ENCODE measurements around the gene DARS1. TPM values are rescaled to one million over a fixed set of nuclear protein-coding genes. Genes with fewer than 3 reads are reported as not detected.
"Not testable (repeated sequence)": the region's sequence is repeated elsewhere in the genome, so short reads cannot be mapped to it uniquely, and the experiment has no call there.

The DARS1 gene
- total and polyA plus RNA-seq, 3 donors from 2014 or later, result 32.3 to 45.7 (median 39.5) TPM

GRCh38 chr2:135894930-135895329 is 90.5 kb downstream of the DARS1 start:
- Histone ChIP-seq H3K9me3 (no peaks in the 10 kb centered on the region), H3K27ac (no peak overlapping the region), H3K27me3 (no peaks in the 10 kb centered on the region), H3K36me3 (ENCODE audit: low read depth, missing control alignments) (no peaks in the 10 kb centered on the region), H3K4me1 (no peaks in the 10 kb centered on the region), H3K4me3 (no peak overlapping the region)
- TF ChIP-seq POLR2A (IDR thresholded peaks at IDR 0.05), result no peak
- intact Hi-C loops (cut with DNase I; ENCODE audit: low total_unique reads), result no loop called here
- no peak for DNase-seq
- 85 to 91% methylated on average over 1 of the region's 1 CpG for WGBS, 2 donors

- H3K27ac ChIP-seq, result no peak overlapping the region
- intact Hi-C loops (cut with DNase I; ENCODE audit: low total_unique reads), result no loop called here
- 83 to 98% methylated on average over 2 of the region's 2 CpGs for WGBS, 2 donors
Measured at GRCh38 chr2:135893374-135893794, 92.0 kb downstream of the DARS1 start.

DNA sequence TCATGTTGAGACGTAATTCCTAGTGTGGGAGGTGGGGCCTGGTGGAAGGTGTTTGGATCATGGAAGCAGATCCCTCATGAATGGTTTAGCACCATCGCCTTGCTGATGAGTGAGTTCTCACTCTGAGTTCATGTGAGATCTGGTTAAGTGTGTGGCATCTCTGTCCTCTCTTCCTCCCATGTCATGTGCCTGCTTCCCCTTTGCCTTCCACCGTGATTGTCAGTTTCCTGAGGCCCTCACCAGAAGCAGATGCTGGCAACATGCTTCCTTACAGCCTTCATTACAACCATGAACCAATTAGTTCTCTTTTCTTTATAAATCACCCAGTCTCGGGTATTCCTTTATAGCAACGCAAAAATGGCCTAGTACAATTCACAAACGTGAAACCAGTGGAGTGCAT is 94.6 kb downstream of the DARS1 start:
- H3K27me3 ChIP-seq, result no peaks in the 10 kb centered on the region
- no peak for TF ChIP-seq POLR2A (IDR thresholded peaks at IDR 0.05)
- WGBS, 2 donors, result 74 to 75% methylated on average over 6 of the region's 6 CpGs
- H3K4me3 ChIP-seq, result no peak overlapping the region
- H3K9me3 ChIP-seq, result no peaks in the 10 kb centered on the region
- H3K4me1 ChIP-seq, result no peaks in the 10 kb centered on the region
- intact Hi-C loops (cut with DNase I; ENCODE audit: low total_unique reads), result no loop called here
- no peaks in the 10 kb centered on the region for H3K36me3 ChIP-seq (ENCODE audit: low read depth, missing control alignments)
- DNase-seq, result no peak
- no peak overlapping the region for H3K27ac ChIP-seq

More at GRCh38 chr2:135893374-135893794, 92.0 kb downstream of the DARS1 start:
- Histone ChIP-seq H3K9me3 (no peaks in the 10 kb centered on the region), H3K4me1 (no peaks in the 10 kb centered on the region), H3K36me3 (ENCODE audit: low read depth, missing control alignments) (no peaks in the 10 kb centered on the region), H3K27me3 (no peaks in the 10 kb centered on the region), H3K4me3 (no peak overlapping the region)
- no peak for DNase-seq
- no peak for TF ChIP-seq POLR2A (IDR thresholded peaks at IDR 0.05)
- TF ChIP-seq, protein P1, sequence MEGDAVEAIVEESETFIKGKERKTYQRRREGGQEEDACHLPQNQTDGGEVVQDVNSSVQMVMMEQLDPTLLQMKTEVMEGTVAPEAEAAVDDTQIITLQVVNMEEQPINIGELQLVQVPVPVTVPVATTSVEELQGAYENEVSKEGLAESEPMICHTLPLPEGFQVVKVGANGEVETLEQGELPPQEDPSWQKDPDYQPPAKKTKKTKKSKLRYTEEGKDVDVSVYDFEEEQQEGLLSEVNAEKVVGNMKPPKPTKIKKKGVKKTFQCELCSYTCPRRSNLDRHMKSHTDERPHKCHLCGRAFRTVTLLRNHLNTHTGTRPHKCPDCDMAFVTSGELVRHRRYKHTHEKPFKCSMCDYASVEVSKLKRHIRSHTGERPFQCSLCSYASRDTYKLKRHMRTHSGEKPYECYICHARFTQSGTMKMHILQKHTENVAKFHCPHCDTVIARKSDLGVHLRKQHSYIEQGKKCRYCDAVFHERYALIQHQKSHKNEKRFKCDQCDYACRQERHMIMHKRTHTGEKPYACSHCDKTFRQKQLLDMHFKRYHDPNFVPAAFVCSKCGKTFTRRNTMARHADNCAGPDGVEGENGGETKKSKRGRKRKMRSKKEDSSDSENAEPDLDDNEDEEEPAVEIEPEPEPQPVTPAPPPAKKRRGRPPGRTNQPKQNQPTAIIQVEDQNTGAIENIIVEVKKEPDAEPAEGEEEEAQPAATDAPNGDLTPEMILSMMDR (IDR thresholded peaks at IDR 0.05), result no peak

GRCh38 chr2:135890149-135890548 is 95.3 kb downstream of the DARS1 start:
- no peaks in the 10 kb centered on the region for H3K27me3 ChIP-seq
- no peak overlapping the region for H3K4me3 ChIP-seq
- no peaks in the 10 kb centered on the region for H3K4me1 ChIP-seq
- no peaks in the 10 kb centered on the region for H3K9me3 ChIP-seq
- H3K27ac ChIP-seq, result no peak overlapping the region
- TF ChIP-seq, protein P1 (IDR thresholded peaks at IDR 0.05), result no peak
- no peak for TF ChIP-seq POLR2A (IDR thresholded peaks at IDR 0.05)
- intact Hi-C loops (cut with DNase I; ENCODE audit: low total_unique reads), result no loop called here
- DNase-seq, result no peak
- no peaks in the 10 kb centered on the region for H3K36me3 ChIP-seq (ENCODE audit: low read depth, missing control alignments)
- 95% methylated on average over 4 of the region's 4 CpGs for WGBS, 2 donors

DNA sequence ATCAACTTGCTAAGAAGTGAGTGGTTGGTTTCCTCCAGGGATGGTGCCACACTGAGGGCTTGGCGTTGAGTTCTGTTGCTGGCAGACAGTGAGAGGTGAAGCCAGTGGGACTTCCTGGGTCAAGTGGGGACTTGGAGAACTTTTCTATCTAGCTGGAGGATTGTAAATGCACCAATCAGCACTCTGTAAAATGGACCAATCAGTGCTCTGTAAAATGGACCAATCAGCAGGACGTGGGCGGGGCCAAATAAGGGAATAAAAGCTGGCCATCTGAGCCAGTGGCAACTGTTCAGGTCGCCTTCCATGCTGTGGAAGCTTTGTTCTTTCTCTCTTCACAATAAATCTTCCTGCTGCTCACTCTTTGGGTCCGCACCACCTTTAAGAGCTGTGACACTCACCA is 96.8 kb downstream of the DARS1 start:
- DNase-seq, H3K4me1 ChIP-seq, H3K27me3 ChIP-seq: not testable (repeated sequence)

DNA sequence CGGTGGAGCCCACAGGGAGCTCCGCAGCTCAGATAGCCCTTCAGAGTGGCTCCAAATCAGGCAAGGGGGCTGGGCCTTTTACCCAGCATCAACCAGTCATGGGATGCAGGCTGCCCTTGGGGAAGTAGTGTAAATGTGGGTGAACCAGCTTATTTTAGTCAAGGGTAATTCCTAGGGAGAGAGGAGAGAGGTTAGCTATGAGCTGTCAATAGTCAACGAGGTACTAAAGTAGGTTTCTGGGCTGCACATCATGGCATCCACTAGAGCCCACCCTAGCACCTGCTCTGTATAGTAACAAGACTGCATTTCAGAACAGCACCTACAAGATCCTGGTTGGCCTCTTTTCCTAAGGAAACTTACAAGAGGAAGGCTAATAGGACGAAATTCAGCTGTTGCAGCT is 99.7 kb downstream of the DARS1 start:
- Histone ChIP-seq H3K4me1 (no peaks in the 10 kb centered on the region), H3K4me3 (no peak overlapping the region), H3K36me3 (ENCODE audit: low read depth, missing control alignments) (no peaks in the 10 kb centered on the region), H3K27ac (no peak overlapping the region), H3K27me3 (no peaks in the 10 kb centered on the region), H3K9me3 (no peaks in the 10 kb centered on the region)
- 82 to 89% methylated on average over 4 of the region's 4 CpGs for WGBS, 2 donors
- TF ChIP-seq, protein P1 (IDR thresholded peaks at IDR 0.05), result no peak
- no peak for TF ChIP-seq POLR2A (IDR thresholded peaks at IDR 0.05)
- intact Hi-C loops (cut with DNase I; ENCODE audit: low total_unique reads), result no loop called here
- no peak for DNase-seq

More for the DNA sequence above, 96.8 kb downstream of the DARS1 start:
- H3K4me3 ChIP-seq; H3K27ac ChIP-seq; H3K36me3 ChIP-seq (ENCODE audit: low read depth, missing control alignments); intact Hi-C loops (cut with DNase I; ENCODE audit: low total_unique reads); H3K9me3 ChIP-seq: not testable (repeated sequence)
- WGBS, 2 donors, result 88 to 90% methylated on average over 5 of the region's 5 CpGs
